ENCODE results near the gene PDE6A. TPM values are rescaled to one million over a fixed set of nuclear protein-coding genes. Genes with fewer than 3 reads are reported as not detected.

PDE6A gene
- polyA plus RNA-seq, 3 donors, result 0.01 TPM; not detected in 2

GRCh38 chr5:149888280-149888679 is 56.3 kb downstream of the PDE6A start:
- H3K27ac Mint-ChIP-seq, result no peak overlapping the region
- Histone ChIP-seq H3K36me3 (replicated peaks in 1 of 2; ENCODE audit: control insufficient read depth in 1 of 2, insufficient read depth in 2 of 2, low read length in 2 of 2) (no peaks in the 10 kb centered on the region), H3K4me2 (replicated peaks; ENCODE audit: extremely low read depth, low read length, poor library complexity, severe bottlenecking) (no peak overlapping the region), H3K9ac (ENCODE audit: insufficient read depth, low read length, poor library complexity, severe bottlenecking) (no peak overlapping the region), H4K20me1 (ENCODE audit: insufficient read depth, low read length) (no peaks in the 10 kb centered on the region), H3K4me3 (replicated peaks in 1 of 3; ENCODE audit: low read depth in 2 of 3, low read length in 3 of 3) (no peak overlapping the region), H3K27ac (ENCODE audit: low read depth in 1 of 2, low read length in 2 of 2) (no peak overlapping the region), H3K9me3 (replicated peaks in 1 of 2; ENCODE audit: control insufficient read depth in 1 of 2, insufficient read depth in 1 of 2, low read length in 2 of 2) (no peaks in the 10 kb centered on the region), H3K79me2 (ENCODE audit: insufficient read depth, low read length) (no peaks in the 10 kb centered on the region), H3K27me3 (ENCODE audit: control insufficient read depth in 2 of 2, insufficient read depth in 2 of 2, low read length in 2 of 2) (no peaks in the 10 kb centered on the region), H3K4me1 (ENCODE audit: control insufficient read depth in 1 of 2, insufficient read depth in 2 of 2, low read length in 2 of 2) (no peaks in the 10 kb centered on the region), H2AFZ (ENCODE audit: insufficient read depth, low read depth, low read length, poor library complexity, severe bottlenecking) (no peak overlapping the region)
- intact Hi-C loops (cut with micrococcal nuclease), result no loop called here
- TF ChIP-seq, protein P1, sequence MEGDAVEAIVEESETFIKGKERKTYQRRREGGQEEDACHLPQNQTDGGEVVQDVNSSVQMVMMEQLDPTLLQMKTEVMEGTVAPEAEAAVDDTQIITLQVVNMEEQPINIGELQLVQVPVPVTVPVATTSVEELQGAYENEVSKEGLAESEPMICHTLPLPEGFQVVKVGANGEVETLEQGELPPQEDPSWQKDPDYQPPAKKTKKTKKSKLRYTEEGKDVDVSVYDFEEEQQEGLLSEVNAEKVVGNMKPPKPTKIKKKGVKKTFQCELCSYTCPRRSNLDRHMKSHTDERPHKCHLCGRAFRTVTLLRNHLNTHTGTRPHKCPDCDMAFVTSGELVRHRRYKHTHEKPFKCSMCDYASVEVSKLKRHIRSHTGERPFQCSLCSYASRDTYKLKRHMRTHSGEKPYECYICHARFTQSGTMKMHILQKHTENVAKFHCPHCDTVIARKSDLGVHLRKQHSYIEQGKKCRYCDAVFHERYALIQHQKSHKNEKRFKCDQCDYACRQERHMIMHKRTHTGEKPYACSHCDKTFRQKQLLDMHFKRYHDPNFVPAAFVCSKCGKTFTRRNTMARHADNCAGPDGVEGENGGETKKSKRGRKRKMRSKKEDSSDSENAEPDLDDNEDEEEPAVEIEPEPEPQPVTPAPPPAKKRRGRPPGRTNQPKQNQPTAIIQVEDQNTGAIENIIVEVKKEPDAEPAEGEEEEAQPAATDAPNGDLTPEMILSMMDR (IDR thresholded peaks at IDR 0.05), result no peak
- no peak for DNase-seq
- H3K27me3 Mint-ChIP-seq (ENCODE audit: low read depth in 3 of 3), result peaks cover 0 to 2% (median 0%) of the 10 kb centered on the region in 3 donors
- no peak overlapping the region for H3K4me3 Mint-ChIP-seq
- H3K4me1 Mint-ChIP-seq, result no peaks in the 10 kb centered on the region
- no CpG with 5 or more reads among the region's 1 CpG for WGBS (ENCODE audit: insufficient coverage)
- H3K9me3 Mint-ChIP-seq, result no peaks in the 10 kb centered on the region
- H3K36me3 Mint-ChIP-seq, result no peaks in the 10 kb centered on the region

GRCh38 chr5:149887622-149888183 is 56.9 kb downstream of the PDE6A start:
- no peak overlapping the region for H2AFZ ChIP-seq (ENCODE audit: insufficient read depth, low read depth, low read length, poor library complexity, severe bottlenecking)
- H3K4me3 ChIP-seq (replicated peaks in 1 of 3; ENCODE audit: low read depth in 2 of 3, low read length in 3 of 3), result no peak overlapping the region
- H3K4me2 ChIP-seq (replicated peaks; ENCODE audit: extremely low read depth, low read length, poor library complexity, severe bottlenecking), result no peak overlapping the region
- no peaks in the 10 kb centered on the region for H4K20me1 ChIP-seq (ENCODE audit: insufficient read depth, low read length)
- no peaks in the 10 kb centered on the region for H3K9me3 ChIP-seq (replicated peaks in 1 of 2; ENCODE audit: control insufficient read depth in 1 of 2, insufficient read depth in 1 of 2, low read length in 2 of 2)
- no peaks in the 10 kb centered on the region for H3K27me3 ChIP-seq (ENCODE audit: control insufficient read depth in 2 of 2, insufficient read depth in 2 of 2, low read length in 2 of 2)
- Mint-ChIP-seq H3K4me1 (no peaks in the 10 kb centered on the region), H3K9me3 (no peaks in the 10 kb centered on the region), H3K4me3 (no peak overlapping the region), H3K36me3 (no peaks in the 10 kb centered on the region), H3K27ac (no peak overlapping the region), H3K27me3 (ENCODE audit: low read depth in 3 of 3) (peaks cover 0 to 2% (median 0%) of the 10 kb centered on the region in 3 donors)
- TF ChIP-seq, protein P1 (IDR thresholded peaks at IDR 0.05), result no peak
- H3K79me2 ChIP-seq (ENCODE audit: insufficient read depth, low read length), result no peaks in the 10 kb centered on the region
- intact Hi-C loops (cut with micrococcal nuclease), result no loop called here
- DNase-seq, result no peak
- H3K27ac ChIP-seq (ENCODE audit: low read depth in 1 of 2, low read length in 2 of 2), result no peak overlapping the region
- no peak overlapping the region for H3K9ac ChIP-seq (ENCODE audit: insufficient read depth, low read length, poor library complexity, severe bottlenecking)
- H3K4me1 ChIP-seq (ENCODE audit: control insufficient read depth in 1 of 2, insufficient read depth in 2 of 2, low read length in 2 of 2), result no peaks in the 10 kb centered on the region
- WGBS (ENCODE audit: insufficient coverage), result 78% methylated on average over 3 of the region's 10 CpGs
- no peaks in the 10 kb centered on the region for H3K36me3 ChIP-seq (replicated peaks in 1 of 2; ENCODE audit: control insufficient read depth in 1 of 2, insufficient read depth in 2 of 2, low read length in 2 of 2)

Measured in CD14-positive monocyte (primary cell).